OCI-LY1 (cell line): ENCODE results near the gene CPT1B.

ENCODE experiments used
- EZH2 ChIP-seq: fragments of 200-600 bp; sonication (generic), shearing (Covaris generic); IDR thresholded peaks from 2 replicates; pipeline ENCODE4 v1.8.0; 2017; ENCODE audit warnings: borderline replicate concordance, mixed run types, mild to moderate bottlenecking, antibody characterized with exemption, low read length, moderate library complexity, mixed read lengths
- TF ChIP-seq, protein P1 (sequence below): fragments of 200-600 bp; sonication (generic), shearing (Covaris generic); IDR thresholded peaks from 2 replicates; pipeline ENCODE4 v1.5.1; 2017; ENCODE audit warnings: mild to moderate bottlenecking, antibody characterized with exemption, low read length, moderate library complexity, mixed read lengths

DNA sequence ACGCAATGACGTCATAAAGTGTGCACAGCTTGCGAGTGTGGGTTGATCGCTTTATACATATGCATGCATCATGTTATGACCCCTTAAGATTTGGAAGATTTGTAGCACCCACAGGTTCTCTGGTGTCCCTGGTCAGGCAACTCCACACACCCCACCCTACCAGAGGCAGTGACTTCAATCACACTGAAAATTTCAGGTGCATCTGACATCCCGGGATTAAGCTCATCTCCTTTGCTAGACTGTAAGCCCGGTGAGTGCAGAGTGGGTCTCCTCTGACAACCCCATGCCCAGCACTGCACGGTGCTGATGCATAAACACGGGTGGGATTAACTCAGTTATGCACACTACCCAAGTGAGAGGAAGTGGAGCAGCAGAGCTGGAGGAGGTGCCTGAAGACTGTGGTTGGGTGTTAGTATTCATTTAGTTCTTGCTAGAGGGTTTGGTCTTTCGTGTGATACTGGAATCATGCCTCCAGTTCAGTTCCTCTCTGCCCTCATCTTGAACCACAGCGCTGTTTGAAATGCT is 43.2 kb upstream of the CPT1B start:
- TF ChIP-seq, protein P1, sequence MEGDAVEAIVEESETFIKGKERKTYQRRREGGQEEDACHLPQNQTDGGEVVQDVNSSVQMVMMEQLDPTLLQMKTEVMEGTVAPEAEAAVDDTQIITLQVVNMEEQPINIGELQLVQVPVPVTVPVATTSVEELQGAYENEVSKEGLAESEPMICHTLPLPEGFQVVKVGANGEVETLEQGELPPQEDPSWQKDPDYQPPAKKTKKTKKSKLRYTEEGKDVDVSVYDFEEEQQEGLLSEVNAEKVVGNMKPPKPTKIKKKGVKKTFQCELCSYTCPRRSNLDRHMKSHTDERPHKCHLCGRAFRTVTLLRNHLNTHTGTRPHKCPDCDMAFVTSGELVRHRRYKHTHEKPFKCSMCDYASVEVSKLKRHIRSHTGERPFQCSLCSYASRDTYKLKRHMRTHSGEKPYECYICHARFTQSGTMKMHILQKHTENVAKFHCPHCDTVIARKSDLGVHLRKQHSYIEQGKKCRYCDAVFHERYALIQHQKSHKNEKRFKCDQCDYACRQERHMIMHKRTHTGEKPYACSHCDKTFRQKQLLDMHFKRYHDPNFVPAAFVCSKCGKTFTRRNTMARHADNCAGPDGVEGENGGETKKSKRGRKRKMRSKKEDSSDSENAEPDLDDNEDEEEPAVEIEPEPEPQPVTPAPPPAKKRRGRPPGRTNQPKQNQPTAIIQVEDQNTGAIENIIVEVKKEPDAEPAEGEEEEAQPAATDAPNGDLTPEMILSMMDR, result no peak
- TF ChIP-seq EZH2, result no peak
